GM18499 (cell line): ENCODE data around the gene ELF3.
A peak's percentile ranks its signal among the peaks of the same experiment; 100 is the strongest.
"Not testable (repeated sequence)": the region's sequence is repeated elsewhere in the genome, so short reads cannot be mapped to it uniquely, and the experiment has no call there.

Experiments
- ATAC-seq: cut with Tn5 transposase; IDR thresholded peaks from one replicate; pipeline ENCODE4 v1.9.1; 2021; ENCODE audit warnings: moderate number of reproducible peaks; ENCODE audit not compliant: insufficient read depth, unreplicated experiment

Gene ELF3

GRCh38 chr1:202010180-202011015 is at the start of gene ELF3:
Gene ELF3 (plus strand): TSS chr1:202010587. CDS start chr1:202011137, 550 bp downstream.
- peak; percentile 48 for ATAC-seq

GRCh38 chr1:201962382-201962781 is 48.0 kb upstream of the ELF3 start:
- ATAC-seq = not testable (repeated sequence)

GRCh38 chr1:201964261-201964660 is 46.1 kb upstream of the ELF3 start:
- no peak for ATAC-seq

- no peak for ATAC-seq
Observed at GRCh38 chr1:201966171-201966570, 44.2 kb upstream of the ELF3 start.

- no peak for ATAC-seq
Observed at GRCh38 chr1:201968202-201968925, 42.0 kb upstream of the ELF3 start.

- no peak for ATAC-seq
Observed at GRCh38 chr1:201970334-201971159, 39.8 kb upstream of the ELF3 start.

GRCh38 chr1:201982082-201982622 is 28.2 kb upstream of the ELF3 start:
- no peak for ATAC-seq

- ATAC-seq = no peak
Observed at GRCh38 chr1:201982623-201983379, 27.6 kb upstream of the ELF3 start, which contains the start of gene RNPEP. Gene RNPEP (plus strand): TSS chr1:201982648. CDS start chr1:201982667, 19 bp downstream.

GRCh38 chr1:201983380-201983805 is 27.0 kb upstream of the ELF3 start:
- no peak for ATAC-seq

- ATAC-seq = no peak
Observed at GRCh38 chr1:201984446-201984845, 25.9 kb upstream of the ELF3 start.

- ATAC-seq = no peak
Observed at GRCh38 chr1:201985355-201985754, 25.0 kb upstream of the ELF3 start.

- no peak for ATAC-seq
Observed at GRCh38 chr1:201988601-201989000, 21.8 kb upstream of the ELF3 start.

- ATAC-seq = no peak
Observed at GRCh38 chr1:201989354-201990128, 20.8 kb upstream of the ELF3 start.

GRCh38 chr1:201990427-201990826 is 20.0 kb upstream of the ELF3 start:
- ATAC-seq = no peak

GRCh38 chr1:201999625-202000238 is 10.7 kb upstream of the ELF3 start:
- no peak for ATAC-seq

- no peak for ATAC-seq
Observed at GRCh38 chr1:202002507-202002906, 7.9 kb upstream of the ELF3 start.

GRCh38 chr1:202004711-202005110 is 5.7 kb upstream of the ELF3 start:
- no peak for ATAC-seq

GRCh38 chr1:202005958-202006357 is 4.4 kb upstream of the ELF3 start:
- no peak for ATAC-seq
